NCI-H146 treated with DMSO at 0.1 percent for 48 hours (cell line): ENCODE data around the gene OLFML2B.
"Not testable (repeated sequence)": the region's sequence is repeated elsewhere in the genome, so short reads cannot be mapped to it uniquely, and the experiment has no call there.

ENCODE experiments used
- DNase-seq: peaks from one replicate; lab custom pipeline; 2025; ENCODE audit not compliant: unreplicated experiment; lab: John Stamatoyannopoulos, UW

The OLFML2B gene

GRCh38 chr1:162036163-162036562 lies 12.5 kb upstream of the OLFML2B start:
- no peak for DNase-seq

- no peak for DNase-seq
Observed at GRCh38 chr1:162035241-162035640, 11.6 kb upstream of the OLFML2B start.

GRCh38 chr1:162033428-162033827 lies 9.8 kb upstream of the OLFML2B start:
- DNase-seq: no peak

- no peak for DNase-seq
Observed at GRCh38 chr1:162030759-162031280, 7.2 kb upstream of the OLFML2B start.

- no peak for DNase-seq
Observed at GRCh38 chr1:162029157-162029556, 5.5 kb upstream of the OLFML2B start.

- DNase-seq: no peak
Observed at GRCh38 chr1:162028726-162029125, 5.1 kb upstream of the OLFML2B start.

GRCh38 chr1:162026881-162027280 lies 3.2 kb upstream of the OLFML2B start:
- no peak for DNase-seq

GRCh38 chr1:162025541-162025940 lies 1.9 kb upstream of the OLFML2B start:
- DNase-seq: no peak

GRCh38 chr1:162023181-162023546 lies 505 bp downstream of the OLFML2B start:
- no peak for DNase-seq

- no peak for DNase-seq
Observed at GRCh38 chr1:162022626-162023025, 1.0 kb downstream of the OLFML2B start.

GRCh38 chr1:162021124-162021523 lies 2.5 kb downstream of the OLFML2B start:
- DNase-seq: no peak

- no peak for DNase-seq
Observed at GRCh38 chr1:162020150-162020549, 3.5 kb downstream of the OLFML2B start.

GRCh38 chr1:162019446-162019845 lies 4.2 kb downstream of the OLFML2B start:
- DNase-seq: no peak

- DNase-seq: no peak
Observed at GRCh38 chr1:162019006-162019405, 4.7 kb downstream of the OLFML2B start.

GRCh38 chr1:162018418-162018817 lies 5.3 kb downstream of the OLFML2B start:
- no peak for DNase-seq

GRCh38 chr1:162017791-162018190 lies 5.9 kb downstream of the OLFML2B start:
- DNase-seq: not testable (repeated sequence)

GRCh38 chr1:162016631-162017030 lies 7.0 kb downstream of the OLFML2B start:
- no peak for DNase-seq

- DNase-seq: no peak
Observed at GRCh38 chr1:162015196-162015595, 8.5 kb downstream of the OLFML2B start.

GRCh38 chr1:162014202-162014601 lies 9.5 kb downstream of the OLFML2B start:
- no peak for DNase-seq

GRCh38 chr1:162013289-162013688 lies 10.4 kb downstream of the OLFML2B start:
- no peak for DNase-seq

GRCh38 chr1:162011337-162012012 lies 12.2 kb downstream of the OLFML2B start:
- no peak for DNase-seq

- no peak for DNase-seq
Observed at GRCh38 chr1:162010175-162010506, 13.5 kb downstream of the OLFML2B start.

- no peak for DNase-seq
Observed at GRCh38 chr1:162009501-162010174, 14.0 kb downstream of the OLFML2B start.
